OCI-LY3 (cell line): ENCODE measurements around the gene UMAD1.

ENCODE experiments used
- H2AFZ ChIP-seq: fragments of 200-600, 300-600 bp; shearing (Covaris generic); 2 replicates; pipeline ENCODE4 v1.6.0; 2014; ENCODE audit warnings: antibody characterized with exemption, low read depth, low read length
- H3K27ac ChIP-seq: fragments of 200-600, 300-600 bp; sonication (generic); 2 replicates; pipeline ENCODE4 v1.5.1; 2014; ENCODE audit warnings: mild to moderate bottlenecking, low read length, moderate library complexity, mixed read lengths
- H3K27me3 ChIP-seq: fragments of 200-600, 300-600 bp; sonication (generic); 2 replicates; pipeline ENCODE4 v1.6.1; 2014; ENCODE audit warnings: low read depth, low read length, mixed read lengths
- H3K36me3 ChIP-seq: fragments of 200-600, 300-600 bp; sonication (generic); replicated peaks from 2 replicates; pipeline ENCODE3; 2014; ENCODE audit warnings: low read depth, low read length, mixed read lengths
- H3K4me1 ChIP-seq: fragments of 300-600, 200-600 bp; sonication (generic); 2 replicates; pipeline ENCODE4 v1.6.1; 2014; ENCODE audit warnings: low read length, mixed read lengths
- H3K4me2 ChIP-seq: fragments of 200-600, 300-600 bp; sonication (generic); 2 replicates; pipeline ENCODE4 v1.6.1; 2014; ENCODE audit warnings: low read length, mixed read lengths
- H3K4me3 ChIP-seq: fragments of 300-600, 200-600 bp; sonication (generic); 2 replicates; pipeline ENCODE4 v1.5.1; 2014; ENCODE audit warnings: antibody characterized with exemption, mild to moderate bottlenecking, low read length, moderate library complexity
- H3K79me2 ChIP-seq: fragments of 300-600, 200-600 bp; shearing (Covaris generic); 2 replicates; pipeline ENCODE4 v1.6.1; 2014; ENCODE audit warnings: mild to moderate bottlenecking, low read length, mixed read lengths
- H3K9ac ChIP-seq: fragments of 300-600, 200-600 bp; shearing (Covaris generic); 2 replicates; pipeline ENCODE4 v1.6.0; 2014; ENCODE audit warnings: mild to moderate bottlenecking, low read length, moderate library complexity
- H3K9me3 ChIP-seq: fragments of 200-600, 300-600 bp; shearing (Covaris generic); 2 replicates; pipeline ENCODE4 v1.6.1; 2014; ENCODE audit warnings: low read length, mixed read lengths; ENCODE audit not compliant: insufficient read depth
- H4K20me1 ChIP-seq: fragments of 200-600, 300-600 bp; sonication (generic); 2 replicates; pipeline ENCODE4 v1.6.1; 2016; ENCODE audit warnings: low read length, mixed read lengths; ENCODE audit not compliant: insufficient read depth
- CTCF ChIP-seq: fragments of 200-600, 300-600 bp; sonication (generic); IDR thresholded peaks from 2 replicates; pipeline ENCODE4 v1.5.1; 2014; ENCODE audit warnings: antibody characterized with exemption, low read length, low read depth
- EZH2phosphoT487 ChIP-seq: fragments of 200-600 bp; shearing (Covaris generic); IDR thresholded peaks from 2 replicates; pipeline ENCODE4 v1.6.1; 2018; ENCODE audit warnings: antibody characterized with exemption, mixed run types, low read depth

UMAD1 gene

GRCh38 chr7:7662527-7662926, 22.0 kb downstream of the UMAD1 start:
- no peak overlapping the region for H3K9ac ChIP-seq
- H3K27me3 ChIP-seq = no peaks in the 10 kb centered on the region
- no peaks in the 10 kb centered on the region for H3K4me1 ChIP-seq
- no peaks in the 10 kb centered on the region for H4K20me1 ChIP-seq
- no peak overlapping the region for H3K4me2 ChIP-seq
- H2AFZ ChIP-seq = no peak overlapping the region
- no peaks in the 10 kb centered on the region for H3K79me2 ChIP-seq
- H3K9me3 ChIP-seq = no peaks in the 10 kb centered on the region
- no peak overlapping the region for H3K4me3 ChIP-seq
- H3K27ac ChIP-seq = no peak overlapping the region
- no peaks in the 10 kb centered on the region for H3K36me3 ChIP-seq
- 0 out of 2 replicates have a peak, but pooled peaks have one; percentile 9 for TF ChIP-seq CTCF
- TF ChIP-seq EZH2phosphoT487 = no peak

GRCh38 chr7:7664291-7664690, 23.7 kb downstream of the UMAD1 start:
- Histone ChIP-seq H3K4me1 (no peaks in the 10 kb centered on the region), H3K4me3 (no peak overlapping the region), H2AFZ (no peak overlapping the region), H3K9me3 (no peaks in the 10 kb centered on the region), H3K27ac (no peak overlapping the region), H4K20me1 (no peaks in the 10 kb centered on the region), H3K79me2 (no peaks in the 10 kb centered on the region), H3K27me3 (no peaks in the 10 kb centered on the region), H3K36me3 (no peaks in the 10 kb centered on the region), H3K9ac (no peak overlapping the region), H3K4me2 (no peak overlapping the region)
- no peak for TF ChIP-seq EZH2phosphoT487
- no peak for TF ChIP-seq CTCF

GRCh38 chr7:7665031-7665430, 24.5 kb downstream of the UMAD1 start:
- Histone ChIP-seq H3K36me3 (no peaks in the 10 kb centered on the region), H3K4me1 (no peaks in the 10 kb centered on the region), H3K4me3 (no peak overlapping the region), H3K9ac (no peak overlapping the region), H3K27me3 (no peaks in the 10 kb centered on the region), H3K4me2 (no peak overlapping the region), H3K27ac (no peak overlapping the region), H3K79me2 (no peaks in the 10 kb centered on the region), H3K9me3 (no peaks in the 10 kb centered on the region), H2AFZ (no peak overlapping the region), H4K20me1 (no peaks in the 10 kb centered on the region)
- no peak for TF ChIP-seq CTCF
- TF ChIP-seq EZH2phosphoT487 = no peak

- Histone ChIP-seq H3K4me2 (no peak overlapping the region), H3K79me2 (no peaks in the 10 kb centered on the region), H3K27ac (no peak overlapping the region), H3K36me3 (no peaks in the 10 kb centered on the region), H3K9ac (no peak overlapping the region), H3K4me3 (no peak overlapping the region), H3K9me3 (no peaks in the 10 kb centered on the region), H4K20me1 (no peaks in the 10 kb centered on the region), H3K4me1 (no peaks in the 10 kb centered on the region), H3K27me3 (no peaks in the 10 kb centered on the region), H2AFZ (no peak overlapping the region)
- no peak for TF ChIP-seq EZH2phosphoT487
- TF ChIP-seq CTCF = no peak
Observed at GRCh38 chr7:7667187-7667586, 26.6 kb downstream of the UMAD1 start.
